ENCODE results near the gene CCDC136.

- TF ChIP-seq, protein P1, sequence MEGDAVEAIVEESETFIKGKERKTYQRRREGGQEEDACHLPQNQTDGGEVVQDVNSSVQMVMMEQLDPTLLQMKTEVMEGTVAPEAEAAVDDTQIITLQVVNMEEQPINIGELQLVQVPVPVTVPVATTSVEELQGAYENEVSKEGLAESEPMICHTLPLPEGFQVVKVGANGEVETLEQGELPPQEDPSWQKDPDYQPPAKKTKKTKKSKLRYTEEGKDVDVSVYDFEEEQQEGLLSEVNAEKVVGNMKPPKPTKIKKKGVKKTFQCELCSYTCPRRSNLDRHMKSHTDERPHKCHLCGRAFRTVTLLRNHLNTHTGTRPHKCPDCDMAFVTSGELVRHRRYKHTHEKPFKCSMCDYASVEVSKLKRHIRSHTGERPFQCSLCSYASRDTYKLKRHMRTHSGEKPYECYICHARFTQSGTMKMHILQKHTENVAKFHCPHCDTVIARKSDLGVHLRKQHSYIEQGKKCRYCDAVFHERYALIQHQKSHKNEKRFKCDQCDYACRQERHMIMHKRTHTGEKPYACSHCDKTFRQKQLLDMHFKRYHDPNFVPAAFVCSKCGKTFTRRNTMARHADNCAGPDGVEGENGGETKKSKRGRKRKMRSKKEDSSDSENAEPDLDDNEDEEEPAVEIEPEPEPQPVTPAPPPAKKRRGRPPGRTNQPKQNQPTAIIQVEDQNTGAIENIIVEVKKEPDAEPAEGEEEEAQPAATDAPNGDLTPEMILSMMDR (IDR thresholded peaks at IDR 0.05), result no peak
- no peak for TF ChIP-seq POLR2A (IDR thresholded peaks at IDR 0.05)
These were observed 40.5 kb downstream of the CCDC136 start for GRCh38 chr7:128831994-128832879.

Data from tibial nerve (tissue), 3 donors.